HG02798 (cell line): ENCODE results near the gene PTPRT.
"Not testable (repeated sequence)": the region's sequence is repeated elsewhere in the genome, so short reads cannot be mapped to it uniquely, and the experiment has no call there.

Source experiments
- ATAC-seq: cut with Tn5 transposase; IDR thresholded peaks from one replicate; pipeline ENCODE4 v1.9.1; 2021; ENCODE audit warnings: mild to moderate bottlenecking; ENCODE audit not compliant: unreplicated experiment, poor library complexity

Gene PTPRT

DNA sequence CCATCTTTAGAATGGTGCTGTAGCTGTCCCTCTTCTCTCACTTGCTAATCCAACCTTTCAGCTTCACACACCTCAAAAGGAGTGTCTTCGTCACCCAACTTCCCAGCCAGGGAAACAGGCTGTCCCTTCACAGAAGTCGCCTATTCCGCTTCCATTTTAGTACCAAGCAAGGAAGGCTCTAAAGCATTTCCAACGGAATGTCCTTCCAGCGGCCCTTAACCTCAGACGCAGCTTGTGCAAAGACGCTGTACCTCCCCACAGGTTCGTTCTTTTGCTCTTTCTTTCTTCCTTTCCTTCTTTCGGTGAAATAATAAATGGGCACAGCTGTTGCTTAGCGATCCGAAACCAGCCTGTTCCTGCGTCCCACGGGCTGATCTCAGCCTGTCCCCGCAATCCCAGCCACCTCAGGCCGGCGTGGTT, 1.5 kb downstream of the PTPRT start:
- ATAC-seq, result no peak

GRCh38 chr20:43187476-43188233, 2.1 kb downstream of the PTPRT start:
- ATAC-seq, result no peak

DNA sequence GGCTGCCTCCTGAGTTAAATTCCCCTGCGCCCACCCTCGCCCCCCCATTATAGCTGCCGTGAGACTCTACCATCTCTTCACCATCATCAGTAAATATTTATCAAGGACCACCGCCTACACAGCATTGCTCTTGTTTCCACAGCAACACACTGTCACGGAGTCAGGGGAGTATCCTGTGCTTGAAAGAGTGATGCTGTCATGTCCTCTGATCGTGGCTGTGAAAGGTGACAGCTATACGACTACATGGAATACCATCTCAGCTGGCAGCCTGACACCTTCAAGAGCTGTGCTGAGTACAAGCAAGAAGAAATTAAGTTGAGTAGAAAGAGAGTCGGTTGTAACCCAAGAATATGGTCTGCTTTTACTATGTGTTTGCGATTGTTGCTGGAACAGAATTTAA, 3.4 kb downstream of the PTPRT start:
- no peak for ATAC-seq

DNA sequence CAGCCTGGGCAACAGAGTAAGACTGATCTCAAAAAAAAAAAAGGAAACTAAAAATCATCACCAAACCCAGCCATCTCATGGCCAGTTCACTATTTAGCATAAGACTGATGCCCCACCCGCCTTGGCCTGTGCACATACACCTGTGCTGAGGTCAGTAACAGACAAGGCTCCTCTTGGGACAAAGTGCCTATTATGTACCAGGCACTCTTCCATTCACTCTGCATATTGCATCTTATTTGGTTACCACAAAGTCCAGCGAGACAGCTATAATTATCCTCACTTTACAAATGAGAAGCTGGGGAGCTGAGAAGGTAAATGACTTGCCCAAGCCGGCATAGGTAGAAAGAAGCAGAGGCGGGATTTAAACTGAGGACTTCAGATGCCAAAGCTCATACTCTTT, 3.8 kb downstream of the PTPRT start:
- ATAC-seq, result no peak

GRCh38 chr20:43183536-43184070, 6.1 kb downstream of the PTPRT start:
- ATAC-seq, result no peak

GRCh38 chr20:43178080-43178479, 11.6 kb downstream of the PTPRT start:
- ATAC-seq, result no peak

- no peak for ATAC-seq
Observed at GRCh38 chr20:43176726-43177125, 13.0 kb downstream of the PTPRT start.

- no peak for ATAC-seq
Observed at GRCh38 chr20:43171930-43172329, 17.8 kb downstream of the PTPRT start.

DNA sequence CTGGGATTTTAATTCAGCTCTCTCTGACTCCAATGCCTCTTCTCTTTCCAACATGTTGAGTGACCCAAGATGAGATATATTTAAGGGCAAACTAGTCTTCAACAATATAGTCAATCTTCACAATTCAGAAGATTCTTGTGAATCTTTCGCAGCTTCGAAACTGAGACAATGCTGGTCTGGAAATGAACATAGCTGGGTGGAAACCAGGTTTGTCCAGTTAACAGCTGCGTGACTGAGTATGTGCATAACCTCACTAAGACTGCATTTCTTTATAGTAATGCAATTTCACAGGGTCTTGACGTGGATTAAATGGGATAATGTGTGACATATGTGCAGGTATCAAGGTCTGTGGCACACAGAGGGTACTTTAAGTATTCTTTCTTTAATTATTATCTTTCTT, 18.9 kb downstream of the PTPRT start:
- no peak for ATAC-seq

GRCh38 chr20:43167615-43168014, 22.1 kb downstream of the PTPRT start:
- ATAC-seq, result no peak

- ATAC-seq, result no peak
Observed at GRCh38 chr20:43167021-43167420, 22.7 kb downstream of the PTPRT start.

GRCh38 chr20:43165611-43166010, 24.1 kb downstream of the PTPRT start:
- ATAC-seq, result no peak

GRCh38 chr20:43164736-43165135, 25.0 kb downstream of the PTPRT start:
- not testable (repeated sequence) for ATAC-seq

DNA sequence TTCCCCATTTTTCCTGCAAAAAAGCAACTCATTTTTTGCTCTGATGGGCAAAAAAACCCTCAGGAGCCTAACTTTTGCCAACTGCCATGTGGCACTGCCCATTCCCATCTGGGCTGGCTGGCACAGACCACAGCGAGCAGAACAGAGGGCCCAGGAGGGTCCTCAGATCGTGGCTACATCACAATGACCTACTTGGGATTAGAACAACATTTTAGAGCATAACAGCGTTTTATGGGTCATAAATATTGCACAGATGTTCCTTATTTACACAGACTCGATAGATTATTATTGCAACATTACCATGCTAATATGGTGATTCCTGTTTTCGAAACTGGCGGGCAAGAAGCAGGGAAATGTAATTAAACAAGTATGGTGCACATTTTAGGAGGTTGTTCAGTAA, 28.0 kb downstream of the PTPRT start:
- ATAC-seq, result no peak

GRCh38 chr20:43160941-43161340, 28.8 kb downstream of the PTPRT start:
- no peak for ATAC-seq

GRCh38 chr20:43159994-43160393, 29.7 kb downstream of the PTPRT start:
- ATAC-seq, result no peak

DNA sequence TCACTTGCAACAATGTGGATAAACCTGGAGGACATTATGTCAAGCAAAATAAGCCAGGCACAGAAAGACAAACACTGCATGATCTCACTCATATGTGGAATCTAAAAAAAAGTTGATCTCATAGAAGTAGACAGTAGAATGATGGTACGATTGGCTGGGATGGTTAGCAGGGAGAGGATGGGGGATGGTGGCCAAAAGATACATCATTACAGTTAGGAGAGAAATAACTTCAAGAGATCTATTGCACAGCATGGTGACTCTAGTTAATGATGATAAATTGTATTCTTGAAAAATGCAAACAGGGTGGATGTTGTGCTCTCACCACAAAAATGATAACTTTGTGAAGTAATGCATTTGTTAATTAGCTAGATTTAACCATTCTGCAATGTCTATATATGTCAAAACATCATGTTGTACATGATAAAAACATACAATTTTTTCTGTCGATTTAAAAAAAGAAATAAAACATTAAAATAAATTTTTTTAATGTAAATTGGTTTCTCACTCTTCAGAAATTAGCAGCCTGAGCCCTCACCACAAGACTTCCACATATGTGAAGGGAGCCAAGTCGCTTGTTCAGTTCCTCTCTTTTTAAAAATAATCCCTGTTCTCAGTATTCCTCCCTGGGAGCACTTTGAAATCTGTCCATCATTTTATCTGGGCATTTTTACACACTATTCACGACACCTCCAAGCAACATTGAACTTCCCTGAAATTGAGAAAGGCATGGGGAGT, 34.2 kb downstream of the PTPRT start:
- no peak for ATAC-seq

DNA sequence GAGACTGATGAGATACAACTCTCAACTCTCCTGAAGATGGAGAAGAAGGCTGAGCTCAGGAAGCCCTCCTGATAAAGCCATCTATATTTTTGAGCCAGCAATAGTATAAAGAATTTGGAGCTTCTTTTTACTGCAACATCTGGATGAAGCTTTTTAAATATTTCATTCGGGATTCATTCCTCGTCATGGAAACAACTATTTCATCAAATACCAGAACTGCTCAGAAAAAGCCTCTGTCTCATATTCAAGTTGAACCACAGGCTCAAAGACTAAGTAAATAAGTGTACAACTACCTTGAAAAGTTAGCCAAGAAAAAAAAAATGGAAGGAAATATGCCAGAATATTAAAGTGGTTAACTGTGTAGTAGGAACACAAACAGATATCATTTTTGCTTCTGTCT, 37.8 kb downstream of the PTPRT start:
- no peak for ATAC-seq

DNA sequence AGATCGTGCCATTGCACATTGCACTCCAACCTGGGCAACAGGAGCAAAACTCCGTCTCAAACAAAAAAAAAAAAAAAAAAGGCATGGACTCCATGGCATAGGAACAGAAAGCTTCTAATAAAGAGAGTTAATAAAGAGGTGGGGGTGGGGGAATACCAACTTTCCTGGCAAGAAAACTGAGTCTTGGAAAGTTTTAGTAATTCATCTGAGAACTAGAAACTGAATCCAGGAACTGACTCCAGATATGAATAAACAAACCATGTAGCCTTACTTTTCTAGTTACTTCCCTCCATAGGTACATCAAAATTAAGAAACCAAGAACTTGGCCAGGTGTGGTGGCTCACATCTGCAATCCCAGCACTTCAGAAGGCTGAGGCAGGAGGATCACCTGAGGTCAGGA, 38.5 kb downstream of the PTPRT start:
- no peak for ATAC-seq

DNA sequence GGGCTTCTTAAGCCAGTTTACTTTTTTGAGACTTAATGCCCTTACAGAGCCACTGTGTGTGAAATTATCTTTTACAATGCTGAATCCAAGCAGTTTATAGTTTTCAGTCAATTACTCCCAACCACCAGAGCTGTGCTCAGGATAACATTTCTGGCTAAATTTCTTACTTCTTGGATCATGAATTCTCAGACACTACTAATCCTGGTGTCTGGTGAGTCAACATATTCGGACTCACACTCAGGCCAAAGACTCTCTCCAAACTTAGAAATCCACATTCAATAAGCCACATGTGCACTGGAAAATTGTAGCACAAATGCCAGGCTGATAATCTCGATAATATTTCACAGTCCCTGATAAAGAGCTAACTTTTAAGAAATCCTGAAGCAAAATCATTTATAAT, 49.0 kb downstream of the PTPRT start:
- ATAC-seq, result no peak

- ATAC-seq, result no peak
Observed at GRCh38 chr20:43138061-43138770, 51.5 kb downstream of the PTPRT start.
